Uterus (tissue), 2 donors: ENCODE data around the gene DZIP1.

ENCODE experiments used
- CTCF ChIP-seq, 4 experiments: fragments of 200-600 bp in 2 of 4; fragments of 450-650 bp in 2 of 4; sonication (generic) in 2 of 4; IDR thresholded peaks; one replicate each; pipeline ENCODE4 v1.5.1; 2016 to 2019; ENCODE audit warnings: antibody characterized with exemption in 4 of 4, mild to moderate bottlenecking in 2 of 4, moderate library complexity in 1 of 4
- POLR2A ChIP-seq, 2 donors: fragments of 450-650 bp; IDR thresholded peaks; one replicate each; pipeline ENCODE4 v1.6.1; 2016; ENCODE audit warnings: antibody characterized with exemption in 2 of 2, mild to moderate bottlenecking in 1 of 2, moderate library complexity in 1 of 2

- no peak for TF ChIP-seq POLR2A (IDR thresholded peaks at IDR 0.05)
- no peak for TF ChIP-seq CTCF (IDR thresholded peaks at IDR 0.05)
These were observed 58.6 kb downstream of the DZIP1 start for GRCh38 chr13:95585867-95586266.
